H9 (cell line): ENCODE measurements around the gene CDC42EP3. TPM values are rescaled to one million over a fixed set of nuclear protein-coding genes. Genes with fewer than 3 reads are reported as not detected.

Experiments
- DNase-seq: peaks from one replicate; pipeline ENCODE4 v3.0.0-alpha.2; 2017
- H2AFZ ChIP-seq: one replicate; pipeline ENCODE4 v1.6.1; 2013; ENCODE audit warnings: mild to moderate bottlenecking, low read length, control low read depth, moderate library complexity
- H2AK5ac ChIP-seq: 2 replicates; pipeline ENCODE4 v1.6.1; 2013; ENCODE audit warnings: low read length, control low read depth, mixed read lengths; ENCODE audit not compliant: insufficient read length
- H2BK120ac ChIP-seq: one replicate; pipeline ENCODE4 v1.6.1; 2013; ENCODE audit warnings: low read depth, mild to moderate bottlenecking, low read length, control low read depth, inconsistent platforms; ENCODE audit not compliant: poor library complexity, severe bottlenecking
- H2BK12ac ChIP-seq: 2 replicates; pipeline ENCODE4 v1.6.1; 2013; ENCODE audit warnings: low read length, control low read depth, mixed read lengths, low read depth; ENCODE audit not compliant: insufficient read length
- H2BK15ac ChIP-seq: 2 replicates; pipeline ENCODE4 v1.6.1; 2013; ENCODE audit warnings: low read depth, low read length, control low read depth
- H2BK20ac ChIP-seq: one replicate; pipeline ENCODE4 v1.6.1; 2013; ENCODE audit warnings: low read depth, mild to moderate bottlenecking, low read length, control low read depth, inconsistent platforms; ENCODE audit not compliant: poor library complexity, severe bottlenecking
- H2BK5ac ChIP-seq: 2 replicates; pipeline ENCODE4 v1.6.1; 2013; ENCODE audit warnings: low read length, control low read depth, mixed read lengths; ENCODE audit not compliant: insufficient read length
- H3K14ac ChIP-seq: 2 replicates; pipeline ENCODE4 v1.6.1; 2013; ENCODE audit warnings: low read length, control low read depth; ENCODE audit not compliant: insufficient read depth
- H3K18ac ChIP-seq: 2 replicates; pipeline ENCODE4 v1.6.1; 2013; ENCODE audit warnings: low read depth, mild to moderate bottlenecking, mixed read lengths, low read length, control low read depth; ENCODE audit not compliant: insufficient read length
- H3K23ac ChIP-seq: 2 replicates; pipeline ENCODE4 v1.6.1; 2013; ENCODE audit warnings: low read length, control low read depth, mixed read lengths, low read depth; ENCODE audit not compliant: insufficient read length
- H3K23me2 ChIP-seq: 2 replicates; pipeline ENCODE4 v1.6.1; 2013; ENCODE audit warnings: low read depth, mild to moderate bottlenecking, mixed read lengths, low read length, control low read depth; ENCODE audit not compliant: insufficient read length, poor library complexity, severe bottlenecking
- H3K27ac ChIP-seq: 2 replicates; pipeline ENCODE4 v1.5.1; 2013; ENCODE audit warnings: low read length, control low read depth, mixed read lengths, low read depth; ENCODE audit not compliant: insufficient read length
- H3K27me3 ChIP-seq: 2 replicates; pipeline ENCODE4 v1.6.1; 2013; ENCODE audit warnings: low read length, control low read depth, inconsistent platforms; ENCODE audit not compliant: insufficient read depth
- H3K4ac ChIP-seq: 2 replicates; pipeline ENCODE4 v1.6.1; 2013; ENCODE audit warnings: low read depth, mild to moderate bottlenecking, control low read depth, inconsistent platforms, low read length, moderate library complexity
- H3K4me1 ChIP-seq: 2 replicates; pipeline ENCODE4 v1.6.1; 2013; ENCODE audit warnings: low read length, control low read depth, inconsistent platforms; ENCODE audit not compliant: insufficient read depth
- H3K4me2 ChIP-seq: 2 replicates; pipeline ENCODE4 v1.6.1; 2013; ENCODE audit warnings: low read length, control low read depth, mixed read lengths; ENCODE audit not compliant: insufficient read length, insufficient read depth
- H3K56ac ChIP-seq: 2 replicates; pipeline ENCODE4 v1.6.1; 2013; ENCODE audit warnings: low read depth, mild to moderate bottlenecking, mixed read lengths, low read length, control low read depth; ENCODE audit not compliant: insufficient read length
- H3K79me1 ChIP-seq: 2 replicates; pipeline ENCODE4 v1.6.1; 2013; ENCODE audit warnings: low read depth, mild to moderate bottlenecking, moderate library complexity, low read length, control low read depth, inconsistent platforms; ENCODE audit not compliant: insufficient read depth, poor library complexity, severe bottlenecking
- H3K79me2 ChIP-seq: 2 replicates; pipeline ENCODE4 v1.6.1; 2013; ENCODE audit warnings: low read length, control low read depth, inconsistent platforms; ENCODE audit not compliant: insufficient read depth
- H3K9ac ChIP-seq: 2 replicates; pipeline ENCODE4 v1.6.1; 2013; ENCODE audit warnings: low read length, control low read depth, mixed read lengths; ENCODE audit not compliant: insufficient read length; ENCODE audit errors: extremely low read depth
- H3K9me3 ChIP-seq: one replicate; pipeline ENCODE4 v1.6.1; 2013; ENCODE audit warnings: low read depth, low read length, inconsistent platforms; ENCODE audit not compliant: control insufficient read depth
- H3T11ph ChIP-seq: one replicate; pipeline ENCODE4 v1.6.1; 2013; ENCODE audit warnings: mild to moderate bottlenecking, low read length, control low read depth, inconsistent platforms
- H4K20me1 ChIP-seq: one replicate; pipeline ENCODE4 v1.6.1; 2013; ENCODE audit not compliant: control insufficient read depth, insufficient read length, insufficient read depth
- H4K5ac ChIP-seq: 2 replicates; pipeline ENCODE4 v1.6.1; 2013; ENCODE audit warnings: low read depth, mild to moderate bottlenecking, mixed read lengths, low read length, control low read depth; ENCODE audit not compliant: insufficient read length
- H4K8ac ChIP-seq: replicated peaks from 2 replicates; pipeline ENCODE4 v1.6.1; 2013; ENCODE audit warnings: low read length, control low read depth, mixed read lengths, low read depth; ENCODE audit not compliant: insufficient read length
- H4K91ac ChIP-seq: 2 replicates; pipeline ENCODE4 v1.6.1; 2013; ENCODE audit warnings: low read depth, mild to moderate bottlenecking, moderate library complexity, mixed read lengths, low read length, control low read depth; ENCODE audit not compliant: insufficient read length
- H3K27ac Mint-ChIP-seq, 3 experiments: 2 replicates in 2 of 3; 3 replicates in 1 of 3; pipeline ENCODE4 v1.8.0; 2020 to 2021; ENCODE audit warnings: mixed read lengths in 3 of 3, mild to moderate bottlenecking in 1 of 3, moderate library complexity in 1 of 3
- H3K27me3 Mint-ChIP-seq: 2 replicates; pipeline ENCODE4 v1.8.0; 2021; ENCODE audit warnings: low read depth, mild to moderate bottlenecking, moderate library complexity, mixed read lengths
- H3K36me3 Mint-ChIP-seq, 3 experiments: 2 replicates in 2 of 3; 3 replicates in 1 of 3; pipeline ENCODE4 v1.8.0; 2020 to 2021; ENCODE audit warnings: low read depth in 3 of 3, mixed read lengths in 3 of 3; ENCODE audit not compliant: insufficient read depth in 1 of 3
- H3K4me1 Mint-ChIP-seq, 2 experiments: 2 replicates each; pipeline ENCODE4 v1.8.0; 2020; ENCODE audit warnings: mixed read lengths in 2 of 2
- H3K4me3 Mint-ChIP-seq, 2 experiments: 2 replicates in 1 of 2; 3 replicates in 1 of 2; pipeline ENCODE4 v1.8.0; 2020 to 2021; ENCODE audit warnings: mild to moderate bottlenecking in 2 of 2, mixed read lengths in 2 of 2, moderate library complexity in 1 of 2
- H3K9me3 Mint-ChIP-seq, 2 experiments: 2 replicates in 1 of 2; 3 replicates in 1 of 2; pipeline ENCODE4 v1.8.0; 2020; ENCODE audit warnings: mild to moderate bottlenecking in 2 of 2, mixed read lengths in 2 of 2, moderate library complexity in 1 of 2
- WGBS: extraction: QIAGEN DNeasy Blood & Tissue Kit; methylation state at CpG from one replicate; pipeline ENCODE4 v1.1.7; 2013; ENCODE audit warnings: missing lambda C conversion rate, low lambda C conversion rate, mixed read lengths; ENCODE audit not compliant: insufficient read length; ENCODE audit errors: extremely low coverage; 5-methylcytosine and 5-hydroxymethylcytosine counted together
- total RNA-seq: library from RNA; stranded (reverse); gene quantifications from 2 replicates; pipeline ENCODE4 v1.2.1, GENCODE V29; 2021
- TF ChIP-seq, protein P1 (sequence below): fragments of 200-600 bp; sonication (generic); conservative IDR thresholded peaks from 3 replicates; pipeline ENCODE4 v1.8.0; 2021; ENCODE audit warnings: antibody characterized with exemption, mild to moderate bottlenecking

Gene CDC42EP3
- total RNA-seq, 1 experiment from 2014 or later = 61.5 TPM

DNA sequence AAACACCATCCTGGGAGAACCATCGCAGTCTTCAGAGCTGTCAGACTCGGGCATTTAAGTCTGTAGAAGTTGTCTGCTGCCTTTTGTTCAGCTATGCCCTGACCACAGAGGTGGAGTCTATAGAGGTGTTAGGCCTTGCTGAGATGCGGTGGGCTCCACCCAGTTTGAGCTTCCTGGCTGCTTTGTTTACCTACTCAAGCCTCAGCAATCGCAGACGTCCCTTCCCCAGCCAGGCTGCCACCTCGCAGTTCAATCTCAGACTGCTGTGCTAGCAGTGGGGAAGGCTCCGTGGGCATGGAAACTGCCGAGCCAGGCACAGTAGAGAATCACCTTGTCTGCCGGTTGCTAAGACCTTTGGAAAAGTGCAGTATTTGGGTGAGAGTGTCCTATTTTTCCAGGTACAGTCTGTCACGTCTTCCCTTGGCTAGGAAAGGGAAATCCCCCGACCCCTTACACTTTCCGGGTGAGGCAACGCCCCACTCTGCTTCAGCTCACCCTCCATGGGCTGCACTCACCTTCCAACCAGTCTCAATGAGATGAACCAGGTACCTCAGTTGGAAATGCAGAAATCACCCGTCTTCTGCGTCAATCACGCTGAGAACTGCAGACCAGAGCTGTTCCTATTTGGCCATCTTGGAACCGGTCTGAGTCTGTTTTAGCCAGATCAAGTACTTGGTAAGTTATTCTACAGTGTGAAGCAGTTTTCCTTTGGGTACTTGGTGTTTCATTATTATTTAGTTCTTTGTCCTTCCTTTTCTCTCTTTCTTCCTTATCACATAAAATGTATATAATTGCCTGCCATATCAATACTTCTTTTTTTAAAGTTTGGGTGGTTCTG is 71.5 kb downstream of the CDC42EP3 start:
- no peak overlapping the region for H2BK12ac ChIP-seq
- H3K4me1 ChIP-seq = no peaks in the 10 kb centered on the region
- no peak overlapping the region for H3K4me2 ChIP-seq
- no peak overlapping the region for H2AK5ac ChIP-seq
- H4K91ac ChIP-seq = no peak overlapping the region
- H2BK120ac ChIP-seq = no peak overlapping the region
- H3K23ac ChIP-seq = no peak overlapping the region
- Mint-ChIP-seq H3K9me3 (peaks cover 9 to 13% of the 10 kb centered on the region in 2 experiments), H3K36me3 (peaks cover 5 to 7% (median 5%) of the 10 kb centered on the region in 3 experiments; a peak in 6 of 7 replicates), H3K27me3 (peaks cover 6% of the 10 kb centered on the region), H3K4me1 (peaks cover 0 to 4% of the 10 kb centered on the region in 2 experiments; a peak in 1 of 4 replicates), H3K4me3 (no peak overlapping the region), H3K27ac (peak overlapping the region in 1 of 3 experiments; percentile 34; a peak in 2 of 7 replicates)
- H3K79me1 ChIP-seq = no peaks in the 10 kb centered on the region
- H4K20me1 ChIP-seq = no peaks in the 10 kb centered on the region
- no peak for DNase-seq
- H4K8ac ChIP-seq = no peak overlapping the region
- H3K79me2 ChIP-seq = no peaks in the 10 kb centered on the region
- no peaks in the 10 kb centered on the region for H3K9me3 ChIP-seq
- TF ChIP-seq, protein P1, sequence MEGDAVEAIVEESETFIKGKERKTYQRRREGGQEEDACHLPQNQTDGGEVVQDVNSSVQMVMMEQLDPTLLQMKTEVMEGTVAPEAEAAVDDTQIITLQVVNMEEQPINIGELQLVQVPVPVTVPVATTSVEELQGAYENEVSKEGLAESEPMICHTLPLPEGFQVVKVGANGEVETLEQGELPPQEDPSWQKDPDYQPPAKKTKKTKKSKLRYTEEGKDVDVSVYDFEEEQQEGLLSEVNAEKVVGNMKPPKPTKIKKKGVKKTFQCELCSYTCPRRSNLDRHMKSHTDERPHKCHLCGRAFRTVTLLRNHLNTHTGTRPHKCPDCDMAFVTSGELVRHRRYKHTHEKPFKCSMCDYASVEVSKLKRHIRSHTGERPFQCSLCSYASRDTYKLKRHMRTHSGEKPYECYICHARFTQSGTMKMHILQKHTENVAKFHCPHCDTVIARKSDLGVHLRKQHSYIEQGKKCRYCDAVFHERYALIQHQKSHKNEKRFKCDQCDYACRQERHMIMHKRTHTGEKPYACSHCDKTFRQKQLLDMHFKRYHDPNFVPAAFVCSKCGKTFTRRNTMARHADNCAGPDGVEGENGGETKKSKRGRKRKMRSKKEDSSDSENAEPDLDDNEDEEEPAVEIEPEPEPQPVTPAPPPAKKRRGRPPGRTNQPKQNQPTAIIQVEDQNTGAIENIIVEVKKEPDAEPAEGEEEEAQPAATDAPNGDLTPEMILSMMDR = no peak
- no peak overlapping the region for H4K5ac ChIP-seq
- no peak overlapping the region for H3K56ac ChIP-seq
- no peak overlapping the region for H2AFZ ChIP-seq
- H2BK5ac ChIP-seq = no peak overlapping the region
- no peak overlapping the region for H3T11ph ChIP-seq
- H3K9ac ChIP-seq = no peak overlapping the region
- no peak overlapping the region for H2BK20ac ChIP-seq
- no peak overlapping the region for H3K4ac ChIP-seq
- H3K27me3 ChIP-seq = no peaks in the 10 kb centered on the region
- H3K14ac ChIP-seq = no peak overlapping the region
- no peak overlapping the region for H3K27ac ChIP-seq
- no peaks in the 10 kb centered on the region for H3K23me2 ChIP-seq
- H3K18ac ChIP-seq = no peak overlapping the region
- WGBS = no CpG with 5 or more reads among the region's 17 CpGs
- H2BK15ac ChIP-seq = no peak overlapping the region
